ENCODE results near the gene COL27A1.

GRCh38 chr9:114155263-114155994 is at the start of gene COL27A1:
- TF ChIP-seq POLR2AphosphoS5 (IDR thresholded peaks at IDR 0.05; ENCODE audit: low read depth, low read length) (no peak), POLR2A (IDR thresholded peaks at IDR 0.05; ENCODE audit: low read depth, low read length) (no peak), PAX5 (IDR thresholded peaks at IDR 0.05; ENCODE audit: insufficient read depth, low read length, severe bottlenecking) (no peak), TAF1 (IDR thresholded peaks at IDR 0.05; ENCODE audit: low read depth, low read length) (no peak)
